Measurements from ENCODE around the gene GPC5. TPM values are rescaled to one million over a fixed set of nuclear protein-coding genes. Genes with fewer than 3 reads are reported as not detected.
"Not testable (repeated sequence)": the region's sequence is repeated elsewhere in the genome, so short reads cannot be mapped to it uniquely, and the experiment has no call there.

Gene GPC5
- total and polyA plus RNA-seq, 4 donors = 15.2 to 54.4 (median 24.0) TPM

- H3K27ac ChIP-seq (ENCODE audit: low read depth, low read length) = no peak overlapping the region
- H3K4me3 ChIP-seq (ENCODE audit: low read depth, low read length) = no peak overlapping the region
- no peaks in the 10 kb centered on the region for H3K36me3 ChIP-seq (ENCODE audit: control insufficient read depth, insufficient read depth, low read length)
- no peaks in the 10 kb centered on the region for H3K9me3 ChIP-seq (ENCODE audit: control insufficient read depth, insufficient read depth, low read length)
- WGBS (ENCODE audit: insufficient coverage) = 62% methylated on average over 2 of the region's 2 CpGs
- H3K4me1 ChIP-seq (ENCODE audit: control insufficient read depth, insufficient read depth, low read length) = no peaks in the 10 kb centered on the region
- no peaks in the 10 kb centered on the region for H3K27me3 ChIP-seq (ENCODE audit: control insufficient read depth, insufficient read depth, low read length)
- peak in 1 of 6 donors; percentile 61 for DNase-seq (ENCODE audit: low read depth in 4 of 6, low spot score in 6 of 6)
These were observed 378.3 kb downstream of the GPC5 start for GRCh38 chr13:91776611-91777193.

- Histone ChIP-seq H3K36me3 (ENCODE audit: control insufficient read depth, insufficient read depth, low read length) (no peaks in the 10 kb centered on the region), H3K27me3 (ENCODE audit: control insufficient read depth, insufficient read depth, low read length) (no peaks in the 10 kb centered on the region), H3K4me1 (ENCODE audit: control insufficient read depth, insufficient read depth, low read length) (no peaks in the 10 kb centered on the region), H3K4me3 (ENCODE audit: low read depth, low read length) (no peak overlapping the region), H3K9me3 (ENCODE audit: control insufficient read depth, insufficient read depth, low read length) (no peaks in the 10 kb centered on the region), H3K27ac (ENCODE audit: low read depth, low read length) (no peak overlapping the region)
- WGBS (ENCODE audit: insufficient coverage) = 100% methylated on average over 2 of the region's 4 CpGs
- DNase-seq (ENCODE audit: low read depth in 4 of 6, low spot score in 6 of 6) = no peak
These were observed 379.7 kb downstream of the GPC5 start for GRCh38 chr13:91778123-91778522.

- not testable (repeated sequence) for H3K4me3 ChIP-seq (ENCODE audit: low read depth, low read length); H3K9me3 ChIP-seq (ENCODE audit: control insufficient read depth, insufficient read depth, low read length); H3K27me3 ChIP-seq (ENCODE audit: control insufficient read depth, insufficient read depth, low read length); H3K36me3 ChIP-seq (ENCODE audit: control insufficient read depth, insufficient read depth, low read length); H3K27ac ChIP-seq (ENCODE audit: low read depth, low read length); H3K4me1 ChIP-seq (ENCODE audit: control insufficient read depth, insufficient read depth, low read length)
- WGBS (ENCODE audit: insufficient coverage) = no CpG with 5 or more reads among the region's 7 CpGs
- peak in 4 of 6 donors; percentile 32 to 91 (median 64) for DNase-seq (ENCODE audit: low read depth in 4 of 6, low spot score in 6 of 6)
These were observed 383.7 kb downstream of the GPC5 start for GRCh38 chr13:91781982-91782691.

GRCh38 chr13:91785431-91786119 is 387.2 kb downstream of the GPC5 start:
- no peaks in the 10 kb centered on the region for H3K36me3 ChIP-seq (ENCODE audit: control insufficient read depth, insufficient read depth, low read length)
- H3K4me1 ChIP-seq (ENCODE audit: control insufficient read depth, insufficient read depth, low read length) = no peaks in the 10 kb centered on the region
- no peak overlapping the region for H3K4me3 ChIP-seq (ENCODE audit: low read depth, low read length)
- DNase-seq (ENCODE audit: low read depth in 4 of 6, low spot score in 6 of 6) = no peak
- H3K9me3 ChIP-seq (ENCODE audit: control insufficient read depth, insufficient read depth, low read length) = no peaks in the 10 kb centered on the region
- no peaks in the 10 kb centered on the region for H3K27me3 ChIP-seq (ENCODE audit: control insufficient read depth, insufficient read depth, low read length)
- H3K27ac ChIP-seq (ENCODE audit: low read depth, low read length) = no peak overlapping the region
- 91% methylated on average over 5 of the region's 5 CpGs for WGBS (ENCODE audit: insufficient coverage)

GRCh38 chr13:91792054-91792453 is 393.6 kb downstream of the GPC5 start:
- Histone ChIP-seq H3K4me1 (ENCODE audit: control insufficient read depth, insufficient read depth, low read length) (no peaks in the 10 kb centered on the region), H3K27ac (ENCODE audit: low read depth, low read length) (no peak overlapping the region), H3K27me3 (ENCODE audit: control insufficient read depth, insufficient read depth, low read length) (no peaks in the 10 kb centered on the region), H3K9me3 (ENCODE audit: control insufficient read depth, insufficient read depth, low read length) (no peaks in the 10 kb centered on the region), H3K4me3 (ENCODE audit: low read depth, low read length) (no peak overlapping the region), H3K36me3 (ENCODE audit: control insufficient read depth, insufficient read depth, low read length) (no peaks in the 10 kb centered on the region)
- DNase-seq (ENCODE audit: low read depth in 4 of 6, low spot score in 6 of 6) = no peak
- WGBS (ENCODE audit: insufficient coverage) = no CpG with 5 or more reads among the region's 1 CpG

- 88% methylated on average over 10 of the region's 11 CpGs for WGBS (ENCODE audit: insufficient coverage)
These were observed 399.1 kb downstream of the GPC5 start for GRCh38 chr13:91797567-91797966.

GRCh38 chr13:91798338-91798737 is 399.9 kb downstream of the GPC5 start:
- not testable (repeated sequence) for H3K27ac ChIP-seq (ENCODE audit: low read depth, low read length); H3K4me1 ChIP-seq (ENCODE audit: control insufficient read depth, insufficient read depth, low read length); H3K27me3 ChIP-seq (ENCODE audit: control insufficient read depth, insufficient read depth, low read length); H3K9me3 ChIP-seq (ENCODE audit: control insufficient read depth, insufficient read depth, low read length); H3K36me3 ChIP-seq (ENCODE audit: control insufficient read depth, insufficient read depth, low read length); DNase-seq (ENCODE audit: low read depth in 4 of 6, low spot score in 6 of 6); H3K4me3 ChIP-seq (ENCODE audit: low read depth, low read length)
- WGBS (ENCODE audit: insufficient coverage) = 100% methylated on average over 1 of the region's 3 CpGs

More at GRCh38 chr13:91797567-91797966, 399.1 kb downstream of the GPC5 start:
- Histone ChIP-seq H3K27ac (ENCODE audit: low read depth, low read length) (no peak overlapping the region), H3K27me3 (ENCODE audit: control insufficient read depth, insufficient read depth, low read length) (no peaks in the 10 kb centered on the region), H3K4me3 (ENCODE audit: low read depth, low read length) (no peak overlapping the region), H3K4me1 (ENCODE audit: control insufficient read depth, insufficient read depth, low read length) (no peaks in the 10 kb centered on the region), H3K36me3 (ENCODE audit: control insufficient read depth, insufficient read depth, low read length) (no peaks in the 10 kb centered on the region), H3K9me3 (ENCODE audit: control insufficient read depth, insufficient read depth, low read length) (no peaks in the 10 kb centered on the region)
- DNase-seq (ENCODE audit: low read depth in 4 of 6, low spot score in 6 of 6) = no peak

- DNase-seq (ENCODE audit: low read depth in 4 of 6, low spot score in 6 of 6); H3K4me1 ChIP-seq (ENCODE audit: control insufficient read depth, insufficient read depth, low read length); H3K9me3 ChIP-seq (ENCODE audit: control insufficient read depth, insufficient read depth, low read length); H3K4me3 ChIP-seq (ENCODE audit: low read depth, low read length); H3K27me3 ChIP-seq (ENCODE audit: control insufficient read depth, insufficient read depth, low read length); H3K36me3 ChIP-seq (ENCODE audit: control insufficient read depth, insufficient read depth, low read length); H3K27ac ChIP-seq (ENCODE audit: low read depth, low read length): not testable (repeated sequence)
- 92% methylated on average over 2 of the region's 3 CpGs for WGBS (ENCODE audit: insufficient coverage)
These were observed 403.4 kb downstream of the GPC5 start for GRCh38 chr13:91801772-91802171.

- Histone ChIP-seq H3K27me3 (ENCODE audit: control insufficient read depth, insufficient read depth, low read length) (no peaks in the 10 kb centered on the region), H3K4me3 (ENCODE audit: low read depth, low read length) (no peak overlapping the region), H3K4me1 (ENCODE audit: control insufficient read depth, insufficient read depth, low read length) (no peaks in the 10 kb centered on the region), H3K9me3 (ENCODE audit: control insufficient read depth, insufficient read depth, low read length) (no peaks in the 10 kb centered on the region), H3K36me3 (ENCODE audit: control insufficient read depth, insufficient read depth, low read length) (no peaks in the 10 kb centered on the region), H3K27ac (ENCODE audit: low read depth, low read length) (no peak overlapping the region)
- no peak for DNase-seq (ENCODE audit: low read depth in 4 of 6, low spot score in 6 of 6)
These were observed 404.5 kb downstream of the GPC5 start for GRCh38 chr13:91802957-91803356.

- Histone ChIP-seq H3K9me3 (ENCODE audit: control insufficient read depth, insufficient read depth, low read length) (no peaks in the 10 kb centered on the region), H3K27ac (ENCODE audit: low read depth, low read length) (no peak overlapping the region), H3K4me3 (ENCODE audit: low read depth, low read length) (no peak overlapping the region), H3K4me1 (ENCODE audit: control insufficient read depth, insufficient read depth, low read length) (no peaks in the 10 kb centered on the region), H3K27me3 (ENCODE audit: control insufficient read depth, insufficient read depth, low read length) (no peaks in the 10 kb centered on the region), H3K36me3 (ENCODE audit: control insufficient read depth, insufficient read depth, low read length) (no peaks in the 10 kb centered on the region)
- WGBS (ENCODE audit: insufficient coverage) = no CpG with 5 or more reads among the region's 1 CpG
- no peak for DNase-seq (ENCODE audit: low read depth in 4 of 6, low spot score in 6 of 6)
These were observed 406.3 kb downstream of the GPC5 start for GRCh38 chr13:91804724-91805123.

All from spinal cord (tissue), 10 donors.